ENCODE measurements around the gene LCLAT1. TPM values are rescaled to one million over a fixed set of nuclear protein-coding genes. Genes with fewer than 3 reads are reported as not detected.

LCLAT1 gene
- total RNA-seq, 2 experiments from 2014 or later: 8.3 to 10.2 TPM

DNA sequence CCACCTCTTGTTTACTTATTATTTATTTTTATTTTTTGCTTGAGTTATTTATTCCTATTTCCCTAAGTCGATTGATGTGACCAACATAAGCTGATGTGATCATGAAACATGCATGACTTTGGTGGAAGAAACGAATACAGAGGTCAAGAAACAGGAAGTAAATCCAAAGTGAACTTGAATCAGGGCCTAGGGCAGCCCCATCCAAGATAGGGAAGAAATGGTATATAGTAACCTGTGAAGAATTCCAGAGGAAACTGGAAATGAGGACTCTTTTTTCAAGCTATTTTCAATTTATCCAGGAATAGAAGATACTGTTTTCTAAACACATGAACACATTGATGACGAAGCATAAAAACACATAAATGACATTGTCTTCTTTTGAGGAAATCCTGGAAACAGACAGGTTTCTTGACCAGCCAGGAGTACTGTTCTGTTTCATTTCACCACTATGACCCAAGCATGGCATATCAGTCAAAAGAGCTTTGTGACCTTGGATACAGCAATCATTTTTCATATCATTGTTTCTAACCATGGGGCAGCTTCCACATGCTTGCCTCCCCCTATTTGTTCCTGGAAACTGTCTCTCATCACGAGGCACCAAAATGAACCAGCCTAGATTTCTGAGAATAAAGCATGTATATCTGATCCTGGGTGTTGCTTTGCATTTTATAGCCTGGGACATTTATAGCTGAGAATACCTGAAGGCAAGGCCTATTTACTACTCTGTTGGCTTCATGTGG is 9.1 kb upstream of the LCLAT1 start:
- H3K27me3 Mint-ChIP-seq: no peaks in the 10 kb centered on the region
- ATAC-seq (ENCODE audit: poor library complexity): no peak

DNA sequence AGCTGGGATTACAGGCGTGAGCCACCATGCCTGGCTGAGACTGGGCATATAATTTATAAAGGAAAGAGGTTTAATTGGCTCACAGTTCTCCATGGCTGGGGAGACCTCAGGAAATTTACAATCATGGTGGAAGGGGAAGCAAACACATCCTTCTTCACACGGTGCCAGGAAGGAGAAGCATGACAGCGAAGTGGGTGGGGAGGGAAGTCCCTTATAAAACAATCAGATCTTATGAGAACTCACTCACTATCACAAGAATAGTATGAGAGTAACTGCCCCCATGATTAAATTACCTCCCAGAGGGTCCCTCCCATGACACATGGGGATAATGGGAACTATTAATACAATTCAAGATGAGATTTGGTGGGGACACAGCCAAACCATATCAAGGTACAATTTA is 7.8 kb upstream of the LCLAT1 start:
- no peak for ATAC-seq (ENCODE audit: poor library complexity)
- H3K27me3 Mint-ChIP-seq: no peaks in the 10 kb centered on the region
- intact Hi-C loops (cut with DNase I, micrococcal nuclease): no loop called here

More for the DNA sequence above, 9.1 kb upstream of the LCLAT1 start:
- H3K27ac ChIP-seq (ENCODE audit: low read depth in 1 of 2, low read length in 2 of 2): no peak overlapping the region
- no peak overlapping the region for H3K4me3 ChIP-seq (ENCODE audit: low read length)
- peaks cover 18% of the 10 kb centered on the region for H3K4me1 Mint-ChIP-seq (ENCODE audit: low read depth)
- H3K9me3 ChIP-seq (ENCODE audit: control insufficient read depth in 1 of 2, insufficient read depth in 1 of 2, low read length in 2 of 2): no peaks in the 10 kb centered on the region
- no peak overlapping the region for H3K27ac Mint-ChIP-seq
- ChIA-PET POLR2A (interaction anchor here (0.7 to 1.6 kb wide), 4 partner anchors 10 to 194 kb away, joined by 3 to 4 read pairs (median 3); no protein-coding TSS in a partner anchor), CTCF (no interaction called here)
- intact Hi-C loops (cut with DNase I, micrococcal nuclease): no loop called here
- no peak overlapping the region for H3K4me3 Mint-ChIP-seq
- H3K36me3 Mint-ChIP-seq (ENCODE audit: low read depth): no peaks in the 10 kb centered on the region
- no peak for DNase-seq
- H3K4me1 ChIP-seq (ENCODE audit: insufficient read depth, low read length): peaks cover 7% of the 10 kb centered on the region
- H3K36me3 ChIP-seq (ENCODE audit: insufficient read depth, low read length): no peaks in the 10 kb centered on the region
- no peaks in the 10 kb centered on the region for H3K27me3 ChIP-seq (ENCODE audit: control insufficient read depth in 1 of 2, insufficient read depth in 2 of 2, low read length in 2 of 2)
- H3K9me3 Mint-ChIP-seq: no peaks in the 10 kb centered on the region
- TF ChIP-seq, protein P1, sequence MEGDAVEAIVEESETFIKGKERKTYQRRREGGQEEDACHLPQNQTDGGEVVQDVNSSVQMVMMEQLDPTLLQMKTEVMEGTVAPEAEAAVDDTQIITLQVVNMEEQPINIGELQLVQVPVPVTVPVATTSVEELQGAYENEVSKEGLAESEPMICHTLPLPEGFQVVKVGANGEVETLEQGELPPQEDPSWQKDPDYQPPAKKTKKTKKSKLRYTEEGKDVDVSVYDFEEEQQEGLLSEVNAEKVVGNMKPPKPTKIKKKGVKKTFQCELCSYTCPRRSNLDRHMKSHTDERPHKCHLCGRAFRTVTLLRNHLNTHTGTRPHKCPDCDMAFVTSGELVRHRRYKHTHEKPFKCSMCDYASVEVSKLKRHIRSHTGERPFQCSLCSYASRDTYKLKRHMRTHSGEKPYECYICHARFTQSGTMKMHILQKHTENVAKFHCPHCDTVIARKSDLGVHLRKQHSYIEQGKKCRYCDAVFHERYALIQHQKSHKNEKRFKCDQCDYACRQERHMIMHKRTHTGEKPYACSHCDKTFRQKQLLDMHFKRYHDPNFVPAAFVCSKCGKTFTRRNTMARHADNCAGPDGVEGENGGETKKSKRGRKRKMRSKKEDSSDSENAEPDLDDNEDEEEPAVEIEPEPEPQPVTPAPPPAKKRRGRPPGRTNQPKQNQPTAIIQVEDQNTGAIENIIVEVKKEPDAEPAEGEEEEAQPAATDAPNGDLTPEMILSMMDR (IDR thresholded peaks at IDR 0.05): no peak

DNA sequence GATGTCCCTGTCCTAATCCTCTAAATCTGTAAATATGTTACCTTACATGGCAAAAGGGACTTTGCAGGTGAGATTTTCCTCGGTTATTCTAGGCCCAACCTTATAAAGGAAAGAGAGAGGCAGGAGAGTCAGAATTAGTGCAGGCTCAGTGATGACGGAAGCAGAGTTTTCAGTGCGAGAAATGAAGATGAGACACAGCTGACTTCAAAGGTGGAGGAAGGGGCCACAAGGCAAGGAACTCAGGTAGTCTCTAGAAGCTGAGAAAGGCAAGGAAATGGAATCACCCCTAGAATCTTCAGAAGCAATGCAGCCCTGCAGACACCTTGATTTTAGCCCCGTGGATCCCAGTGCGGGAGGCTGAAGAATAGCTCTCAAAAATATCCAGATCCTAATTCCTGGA is 7.2 kb upstream of the LCLAT1 start:
- Histone ChIP-seq H3K27ac (ENCODE audit: low read depth in 1 of 2, low read length in 2 of 2) (no peak overlapping the region), H3K4me3 (ENCODE audit: low read length) (no peak overlapping the region), H3K27me3 (ENCODE audit: control insufficient read depth in 1 of 2, insufficient read depth in 2 of 2, low read length in 2 of 2) (no peaks in the 10 kb centered on the region), H3K36me3 (ENCODE audit: insufficient read depth, low read length) (no peaks in the 10 kb centered on the region), H3K4me1 (ENCODE audit: insufficient read depth, low read length) (peaks cover 7% of the 10 kb centered on the region), H3K9me3 (ENCODE audit: control insufficient read depth in 1 of 2, insufficient read depth in 1 of 2, low read length in 2 of 2) (no peaks in the 10 kb centered on the region)
- ATAC-seq (ENCODE audit: poor library complexity): peak; percentile 98
- no peaks in the 10 kb centered on the region for H3K27me3 Mint-ChIP-seq
- H3K4me1 Mint-ChIP-seq (ENCODE audit: low read depth): peaks cover 18% of the 10 kb centered on the region
- no peaks in the 10 kb centered on the region for H3K9me3 Mint-ChIP-seq
- H3K4me3 Mint-ChIP-seq: peak overlapping the region; percentile 0
- DNase-seq: peak in 6 of 14 experiments; percentile 22 to 60 (median 48)
- ChIA-PET CTCF (no interaction called here), POLR2A (interaction anchor here (0.8 to 2.0 kb wide), 3 partner anchors 17 to 210 kb away, joined by 3 to 7 read pairs (median 3); partner anchors contain the start of gene LBH)
- no peaks in the 10 kb centered on the region for H3K36me3 Mint-ChIP-seq (ENCODE audit: low read depth)
- TF ChIP-seq, protein P1 (IDR thresholded peaks at IDR 0.05): no peak
- intact Hi-C loops (cut with DNase I, micrococcal nuclease): loop anchor here in 1 of 2 experiments (10.0 kb wide), 1 partner anchor 175 kb away; no protein-coding TSS in a partner anchor
- peak overlapping the region; percentile 46 for H3K27ac Mint-ChIP-seq

More for the DNA sequence above, 7.8 kb upstream of the LCLAT1 start:
- no peaks in the 10 kb centered on the region for H3K36me3 ChIP-seq (ENCODE audit: insufficient read depth, low read length)
- H3K27ac ChIP-seq (ENCODE audit: low read depth in 1 of 2, low read length in 2 of 2): no peak overlapping the region
- Mint-ChIP-seq H3K4me1 (ENCODE audit: low read depth) (peaks cover 18% of the 10 kb centered on the region), H3K9me3 (no peaks in the 10 kb centered on the region), H3K36me3 (ENCODE audit: low read depth) (no peaks in the 10 kb centered on the region), H3K4me3 (peak overlapping the region; percentile 0), H3K27ac (peak overlapping the region; percentile 46)
- no peaks in the 10 kb centered on the region for H3K27me3 ChIP-seq (ENCODE audit: control insufficient read depth in 1 of 2, insufficient read depth in 2 of 2, low read length in 2 of 2)
- POLR2A ChIA-PET: interaction anchor here (1.0 to 2.0 kb wide), 2 partner anchors 17 to 208 kb away, joined by 3 to 7 read pairs; partner anchors contain the start of gene LBH
- H3K4me1 ChIP-seq (ENCODE audit: insufficient read depth, low read length): peaks cover 7% of the 10 kb centered on the region
- TF ChIP-seq, protein P1 (IDR thresholded peaks at IDR 0.05): no peak
- DNase-seq: no peak
- H3K4me3 ChIP-seq (ENCODE audit: low read length): no peak overlapping the region
- CTCF ChIA-PET: no interaction called here
- H3K9me3 ChIP-seq (ENCODE audit: control insufficient read depth in 1 of 2, insufficient read depth in 1 of 2, low read length in 2 of 2): no peaks in the 10 kb centered on the region

Data from CD4-positive, alpha-beta T cell (primary cell).